GM12873 (cell line): Measurements from ENCODE around the gene DNAJC11.

Experiments
- TF ChIP-seq, protein P1 (sequence below): IDR thresholded peaks from 2 replicates; pipeline ENCODE4 v1.5.1; 2012; ENCODE audit warnings: low read depth, mild to moderate bottlenecking, moderate library complexity, low read length, control low read depth; ENCODE audit not compliant: insufficient read depth; ENCODE audit errors: missing control alignments

DNAJC11 gene

DNA sequence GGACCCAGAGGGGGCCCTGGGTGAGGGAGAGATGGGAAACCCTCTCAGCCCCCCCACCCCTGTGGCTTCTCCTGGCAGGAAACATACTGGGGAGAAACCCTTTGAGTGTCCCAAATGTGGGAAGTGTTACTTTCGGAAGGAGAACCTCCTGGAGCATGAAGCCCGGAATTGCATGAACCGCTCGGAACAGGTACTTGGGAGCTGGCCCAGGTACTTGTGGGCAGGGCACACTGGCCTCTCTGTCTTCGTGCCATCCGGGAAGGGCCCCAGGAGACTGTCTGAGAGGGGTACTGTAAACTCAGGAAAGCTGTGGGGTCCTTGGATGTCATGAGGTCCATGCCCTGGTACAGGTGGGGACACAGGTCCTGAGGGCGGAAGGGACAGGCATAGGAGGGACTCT is 115.8 kb downstream of the DNAJC11 start:
- TF ChIP-seq, protein P1, sequence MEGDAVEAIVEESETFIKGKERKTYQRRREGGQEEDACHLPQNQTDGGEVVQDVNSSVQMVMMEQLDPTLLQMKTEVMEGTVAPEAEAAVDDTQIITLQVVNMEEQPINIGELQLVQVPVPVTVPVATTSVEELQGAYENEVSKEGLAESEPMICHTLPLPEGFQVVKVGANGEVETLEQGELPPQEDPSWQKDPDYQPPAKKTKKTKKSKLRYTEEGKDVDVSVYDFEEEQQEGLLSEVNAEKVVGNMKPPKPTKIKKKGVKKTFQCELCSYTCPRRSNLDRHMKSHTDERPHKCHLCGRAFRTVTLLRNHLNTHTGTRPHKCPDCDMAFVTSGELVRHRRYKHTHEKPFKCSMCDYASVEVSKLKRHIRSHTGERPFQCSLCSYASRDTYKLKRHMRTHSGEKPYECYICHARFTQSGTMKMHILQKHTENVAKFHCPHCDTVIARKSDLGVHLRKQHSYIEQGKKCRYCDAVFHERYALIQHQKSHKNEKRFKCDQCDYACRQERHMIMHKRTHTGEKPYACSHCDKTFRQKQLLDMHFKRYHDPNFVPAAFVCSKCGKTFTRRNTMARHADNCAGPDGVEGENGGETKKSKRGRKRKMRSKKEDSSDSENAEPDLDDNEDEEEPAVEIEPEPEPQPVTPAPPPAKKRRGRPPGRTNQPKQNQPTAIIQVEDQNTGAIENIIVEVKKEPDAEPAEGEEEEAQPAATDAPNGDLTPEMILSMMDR, result no peak

DNA sequence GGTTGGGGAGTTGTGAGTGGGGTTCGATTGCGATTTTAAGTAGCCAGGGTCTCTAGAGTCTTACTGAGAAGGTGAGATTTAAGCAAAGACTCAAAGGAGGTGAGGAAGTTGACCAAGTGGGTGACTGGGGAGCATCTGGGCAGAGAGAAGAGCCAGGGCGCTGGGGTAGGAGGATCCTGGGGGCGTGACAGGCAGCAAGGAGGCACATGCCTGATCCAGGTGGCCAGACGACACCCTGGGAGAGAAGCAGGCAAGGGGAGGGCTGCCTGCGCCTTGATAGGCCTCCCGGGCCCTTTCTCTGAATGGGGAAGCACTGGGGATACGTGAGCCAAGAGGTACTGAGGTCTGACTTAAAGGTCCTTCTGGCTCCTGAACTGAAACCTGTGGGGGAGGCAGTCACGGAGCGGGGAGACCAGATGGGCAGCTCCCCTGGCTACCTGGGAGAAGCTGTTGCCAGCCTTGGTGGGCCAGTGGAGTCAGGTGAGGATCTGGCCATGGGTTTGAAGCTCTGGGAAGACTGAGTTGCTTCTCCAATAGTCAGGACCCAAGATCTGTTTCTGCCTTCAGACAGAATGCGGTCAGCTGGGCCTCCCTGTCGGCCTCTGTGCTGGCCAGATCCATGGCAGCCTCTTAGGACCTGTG is 116.4 kb downstream of the DNAJC11 start:
- TF ChIP-seq, protein P1, result no peak
